Kidney epithelial cell (primary cell): ENCODE results near the gene ORC3. TPM values are rescaled to one million over a fixed set of nuclear protein-coding genes. Genes with fewer than 3 reads are reported as not detected.
"Not testable (repeated sequence)": the region's sequence is repeated elsewhere in the genome, so short reads cannot be mapped to it uniquely, and the experiment has no call there.

Source experiments
- DNase-seq: peaks from one replicate; pipeline ENCODE4 v3.0.0-alpha.2; 2010; ENCODE audit warnings: low read depth
- H3K27me3 ChIP-seq: 2 replicates; pipeline ENCODE4 v1.6.0; 2011; ENCODE audit warnings: low read length; ENCODE audit not compliant: control insufficient read depth, insufficient read depth
- H3K36me3 ChIP-seq: 2 replicates; pipeline ENCODE4 v1.5.1; 2011; ENCODE audit warnings: low read length; ENCODE audit not compliant: control insufficient read depth, insufficient read depth
- H3K4me3 ChIP-seq: 2 replicates; pipeline ENCODE4 v1.5.1; 2011; ENCODE audit warnings: low read depth, mild to moderate bottlenecking, control low read depth, low read length
- CTCF ChIP-seq: IDR thresholded peaks from 2 replicates; pipeline ENCODE4 v1.5.1; 2011; ENCODE audit warnings: mild to moderate bottlenecking, moderate library complexity, low read length, control low read depth, inconsistent platforms; ENCODE audit not compliant: insufficient read depth, poor library complexity, severe bottlenecking
- total RNA-seq: library from RNA; depleted of rRNA; stranded (reverse); fragments of >200 nt; gene quantifications from 2 replicates; pipeline ENCODE4 v1.2.3, GENCODE V29; 2015

The ORC3 gene
- total RNA-seq, 1 donor from 2014 or later: 20.9 TPM

GRCh38 chr6:87701676-87702588 lies 112.0 kb downstream of the ORC3 start, which contains the start of gene AKIRIN2:
AKIRIN2 (minus strand) TSS chr6:87702233; CDS start chr6:87701684, 549 bp downstream.
- no peaks in the 10 kb centered on the region for H3K36me3 ChIP-seq
- TF ChIP-seq CTCF: no peak
- DNase-seq: peak; percentile 98
- no peaks in the 10 kb centered on the region for H3K27me3 ChIP-seq
- H3K4me3 ChIP-seq: peak within 1 kb of the TSS; percentile 94

- no peak for TF ChIP-seq CTCF
- H3K4me3 ChIP-seq: peak overlapping the region; percentile 35
- no peaks in the 10 kb centered on the region for H3K27me3 ChIP-seq
- no peaks in the 10 kb centered on the region for H3K36me3 ChIP-seq
- no peak for DNase-seq
These were observed 112.6 kb downstream of the ORC3 start for GRCh38 chr6:87702589-87702945.

GRCh38 chr6:87703039-87703438 lies 113.1 kb downstream of the ORC3 start:
- not testable (repeated sequence) for DNase-seq, H3K36me3 ChIP-seq, H3K27me3 ChIP-seq
- H3K4me3 ChIP-seq: peak overlapping the region; percentile 35

GRCh38 chr6:87705070-87705691 lies 115.2 kb downstream of the ORC3 start:
- Histone ChIP-seq H3K4me3 (no peak overlapping the region), H3K36me3 (no peaks in the 10 kb centered on the region), H3K27me3 (no peaks in the 10 kb centered on the region)
- TF ChIP-seq CTCF: no peak
- DNase-seq: no peak

GRCh38 chr6:87706187-87706966 lies 116.4 kb downstream of the ORC3 start:
- H3K4me3 ChIP-seq: no peak overlapping the region
- no peak for DNase-seq
- no peak for TF ChIP-seq CTCF
- H3K36me3 ChIP-seq: no peaks in the 10 kb centered on the region
- H3K27me3 ChIP-seq: no peaks in the 10 kb centered on the region

GRCh38 chr6:87708581-87709427 lies 118.9 kb downstream of the ORC3 start:
- DNase-seq, H3K36me3 ChIP-seq, H3K4me3 ChIP-seq, H3K27me3 ChIP-seq: not testable (repeated sequence)
